HUES48 (cell line): ENCODE measurements around the gene MAPKAP1.

Source experiments
- H3K27ac ChIP-seq: one replicate; pipeline ENCODE4 v1.7.0; 2013; ENCODE audit warnings: low read depth, low read length, inconsistent platforms
- H3K27me3 ChIP-seq: 2 replicates; pipeline ENCODE4 v1.6.1; 2013; ENCODE audit warnings: mild to moderate bottlenecking, low read length; ENCODE audit not compliant: control insufficient read depth, insufficient read depth
- H3K36me3 ChIP-seq: 2 replicates; pipeline ENCODE4 v1.6.1; 2013; ENCODE audit warnings: low read length; ENCODE audit not compliant: control insufficient read depth, insufficient read depth
- H3K4me1 ChIP-seq: 2 replicates; pipeline ENCODE4 v1.6.1; 2013; ENCODE audit warnings: mild to moderate bottlenecking, low read length; ENCODE audit not compliant: control insufficient read depth, insufficient read depth
- H3K4me3 ChIP-seq: 2 replicates; pipeline ENCODE4 v1.5.1; 2013; ENCODE audit warnings: mild to moderate bottlenecking, low read depth, low read length
- H3K9ac ChIP-seq: 2 replicates; pipeline ENCODE4 v1.6.1; 2013; ENCODE audit warnings: mild to moderate bottlenecking, low read depth, low read length, moderate library complexity
- H3K9me3 ChIP-seq: 2 replicates; pipeline ENCODE4 v1.6.1; 2013; ENCODE audit warnings: low read length; ENCODE audit not compliant: control insufficient read depth, insufficient read depth

Gene MAPKAP1

DNA sequence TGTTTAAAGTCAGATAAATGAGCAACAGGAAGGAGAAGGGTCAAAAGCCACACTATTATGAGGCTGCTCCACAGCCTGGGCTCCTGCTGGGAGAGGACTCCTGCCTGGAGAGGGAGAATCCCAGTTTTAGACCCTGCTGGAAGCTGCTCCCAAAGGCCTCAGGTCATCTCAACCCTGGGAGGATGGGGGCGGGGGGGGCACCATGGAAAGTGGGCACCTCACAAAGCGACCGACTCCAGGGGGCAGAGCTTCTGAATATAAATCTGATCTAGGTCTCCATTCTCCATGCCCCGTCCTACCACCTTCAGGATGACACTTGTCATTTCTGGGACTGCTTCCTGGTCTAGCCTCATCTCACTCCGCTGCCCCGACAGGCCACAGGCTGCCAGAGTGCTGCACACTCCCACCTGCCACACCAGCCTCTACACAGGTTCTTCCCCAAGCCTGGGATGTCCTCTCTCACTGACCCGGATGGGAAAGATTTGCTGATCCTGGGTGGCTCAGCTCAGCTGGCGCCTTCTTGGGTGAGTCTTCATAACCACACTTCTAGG lies 262.0 kb downstream of the MAPKAP1 start:
- no peak overlapping the region for H3K9ac ChIP-seq
- H3K36me3 ChIP-seq, result 0 out of 2 replicates have a peak, but pooled peaks cover 13% of the 10 kb centered on the region
- H3K4me3 ChIP-seq, result no peak overlapping the region
- no peak overlapping the region for H3K27ac ChIP-seq
- no peaks in the 10 kb centered on the region for H3K4me1 ChIP-seq
- H3K27me3 ChIP-seq, result no peaks in the 10 kb centered on the region
- H3K9me3 ChIP-seq, result no peaks in the 10 kb centered on the region

DNA sequence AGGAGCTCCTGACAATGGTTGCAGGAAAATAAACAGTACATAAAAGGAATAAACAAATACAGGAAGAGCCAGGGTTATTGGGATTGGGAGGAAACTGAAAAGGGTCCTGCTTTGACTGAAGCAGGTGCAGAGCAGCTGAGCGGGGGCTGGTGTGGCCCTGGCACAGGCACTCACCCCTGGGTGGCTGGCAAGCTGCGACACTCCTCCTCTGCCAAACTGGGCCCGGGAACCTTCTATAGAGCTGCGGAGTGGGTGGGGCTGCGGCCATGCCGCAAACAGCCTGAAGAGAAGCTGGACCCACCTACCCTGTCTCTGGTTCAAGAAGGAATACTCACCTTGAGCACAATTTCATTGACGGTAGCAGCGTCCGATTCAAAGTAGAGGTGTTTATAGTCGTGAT lies 262.8 kb downstream of the MAPKAP1 start:
- H3K36me3 ChIP-seq, result 0 out of 2 replicates have a peak, but pooled peaks cover 17% of the 10 kb centered on the region
- H3K9ac ChIP-seq, result no peak overlapping the region
- H3K27me3 ChIP-seq, result no peaks in the 10 kb centered on the region
- no peak overlapping the region for H3K27ac ChIP-seq
- no peaks in the 10 kb centered on the region for H3K4me1 ChIP-seq
- no peaks in the 10 kb centered on the region for H3K9me3 ChIP-seq
- no peak overlapping the region for H3K4me3 ChIP-seq

- no peak overlapping the region for H3K9ac ChIP-seq
- H3K27me3 ChIP-seq, result no peaks in the 10 kb centered on the region
- H3K36me3 ChIP-seq, result 0 out of 2 replicates have a peak, but pooled peaks cover 17% of the 10 kb centered on the region
- no peak overlapping the region for H3K27ac ChIP-seq
- H3K4me3 ChIP-seq, result no peak overlapping the region
- no peaks in the 10 kb centered on the region for H3K4me1 ChIP-seq
- no peaks in the 10 kb centered on the region for H3K9me3 ChIP-seq
Measured at GRCh38 chr9:125443367-125443766, 263.6 kb downstream of the MAPKAP1 start.

DNA sequence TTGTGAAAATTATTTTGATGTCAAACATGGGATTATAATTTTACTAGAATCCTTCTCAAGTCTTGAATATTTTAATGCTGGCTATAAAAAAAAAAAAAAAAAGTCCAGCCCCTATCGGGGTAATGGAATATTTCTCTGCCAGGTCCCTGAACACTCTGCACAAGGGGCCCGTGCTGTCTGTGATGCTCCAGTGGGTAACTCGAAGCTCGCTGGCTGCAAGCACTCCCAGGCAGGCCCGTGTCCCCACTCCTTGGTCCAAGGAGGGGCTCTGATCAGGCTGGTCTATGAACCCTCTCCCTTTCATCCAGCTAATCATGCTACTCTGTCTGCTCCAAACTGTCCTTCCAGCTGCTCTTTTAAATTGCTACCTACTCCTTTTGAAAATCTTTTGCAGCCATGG lies 264.6 kb downstream of the MAPKAP1 start:
- H3K27me3 ChIP-seq, result no peaks in the 10 kb centered on the region
- H3K4me3 ChIP-seq, result no peak overlapping the region
- 0 out of 2 replicates have a peak, but pooled peaks cover 17% of the 10 kb centered on the region for H3K36me3 ChIP-seq
- no peaks in the 10 kb centered on the region for H3K9me3 ChIP-seq
- no peaks in the 10 kb centered on the region for H3K4me1 ChIP-seq
- no peak overlapping the region for H3K9ac ChIP-seq
- H3K27ac ChIP-seq, result no peak overlapping the region

GRCh38 chr9:125440411-125440810 lies 266.6 kb downstream of the MAPKAP1 start:
- H3K4me1 ChIP-seq, result no peaks in the 10 kb centered on the region
- H3K36me3 ChIP-seq, result 0 out of 2 replicates have a peak, but pooled peaks cover 17% of the 10 kb centered on the region
- no peak overlapping the region for H3K9ac ChIP-seq

GRCh38 chr9:125439434-125440272 lies 267.4 kb downstream of the MAPKAP1 start:
- Histone ChIP-seq H3K4me1 (no peaks in the 10 kb centered on the region), H3K9me3 (no peaks in the 10 kb centered on the region), H3K36me3 (0 out of 2 replicates have a peak, but pooled peaks cover 17% of the 10 kb centered on the region), H3K4me3 (no peak overlapping the region), H3K9ac (no peak overlapping the region), H3K27me3 (no peaks in the 10 kb centered on the region), H3K27ac (no peak overlapping the region)

More at GRCh38 chr9:125440411-125440810, 266.6 kb downstream of the MAPKAP1 start:
- H3K27ac ChIP-seq, result no peak overlapping the region
- H3K9me3 ChIP-seq, result no peaks in the 10 kb centered on the region
- H3K27me3 ChIP-seq, result no peaks in the 10 kb centered on the region
- no peak overlapping the region for H3K4me3 ChIP-seq

DNA sequence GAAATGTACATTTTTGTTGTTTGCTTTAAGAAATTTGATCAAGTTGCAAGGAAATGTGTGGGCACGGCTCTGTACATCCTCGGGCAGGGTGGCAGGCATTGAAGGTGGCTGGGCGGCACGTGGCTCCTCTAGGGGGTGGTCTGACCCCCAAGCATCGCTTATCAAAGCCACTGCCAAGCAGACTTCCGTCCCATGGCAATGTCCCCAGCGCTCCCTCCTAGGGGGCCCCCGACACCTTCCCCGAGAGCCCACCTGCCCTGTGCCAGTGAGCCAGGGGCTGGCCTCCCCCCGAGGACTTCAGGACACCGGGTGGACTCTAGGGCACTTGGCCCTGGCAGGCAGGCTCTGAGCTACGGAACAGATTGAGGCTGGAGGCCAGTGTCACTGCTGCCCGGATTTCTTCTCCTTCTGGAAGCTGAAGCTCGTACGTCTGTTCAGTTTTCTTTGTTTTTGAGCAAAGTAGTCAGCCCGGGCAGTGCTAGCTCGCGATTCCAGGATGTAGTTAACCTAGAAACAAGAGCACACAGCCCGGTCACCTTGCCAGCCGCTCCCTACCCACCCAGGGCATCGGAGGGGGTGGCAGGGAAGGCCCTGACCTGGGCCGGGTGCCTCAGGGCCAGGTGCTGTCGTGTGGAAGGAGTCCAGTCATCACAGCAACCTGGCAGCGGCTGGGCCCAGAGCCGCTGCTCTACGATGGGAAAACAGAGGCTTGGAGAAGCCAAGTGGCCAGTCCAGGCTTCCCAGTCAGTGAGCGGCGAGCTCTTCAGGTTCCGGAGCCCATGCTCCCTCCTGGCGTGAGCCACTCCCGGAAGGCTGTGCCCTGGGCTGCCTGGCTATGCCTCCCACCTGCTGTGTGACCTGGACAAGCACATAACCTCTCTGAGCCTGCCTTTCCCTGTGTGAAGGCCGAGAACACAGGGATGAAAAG lies 268.2 kb downstream of the MAPKAP1 start:
- H3K9me3 ChIP-seq, result no peaks in the 10 kb centered on the region
- no peak overlapping the region for H3K27ac ChIP-seq
- H3K4me3 ChIP-seq, result no peak overlapping the region
- 0 out of 2 replicates have a peak, but pooled peaks cover 15% of the 10 kb centered on the region for H3K36me3 ChIP-seq
- no peaks in the 10 kb centered on the region for H3K27me3 ChIP-seq
- H3K9ac ChIP-seq, result no peak overlapping the region
- no peaks in the 10 kb centered on the region for H3K4me1 ChIP-seq

DNA sequence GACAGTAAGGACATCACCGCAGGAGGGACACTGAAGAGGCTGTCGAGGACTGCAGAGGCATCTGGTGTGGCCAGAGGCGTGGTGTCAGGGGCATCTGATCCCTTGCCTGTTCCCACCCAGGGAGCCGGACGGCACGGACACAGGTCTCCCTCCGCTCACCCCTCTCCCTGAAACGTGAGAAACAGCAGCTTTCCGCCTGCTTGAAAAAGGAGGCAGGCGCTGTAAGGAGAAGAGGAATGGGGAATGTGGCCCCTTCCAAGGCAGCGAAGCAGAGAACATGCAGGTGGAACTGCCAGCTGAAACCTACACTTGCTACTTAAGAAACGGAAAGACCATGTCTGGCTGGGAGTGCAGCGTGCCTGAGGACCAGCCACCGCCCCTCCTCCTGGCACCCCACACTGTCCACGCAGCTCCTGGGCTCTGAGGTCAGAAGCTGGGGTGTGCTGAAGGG lies 269.2 kb downstream of the MAPKAP1 start:
- H3K4me1 ChIP-seq, result no peaks in the 10 kb centered on the region
- no peak overlapping the region for H3K9ac ChIP-seq
- no peaks in the 10 kb centered on the region for H3K9me3 ChIP-seq
- no peak overlapping the region for H3K4me3 ChIP-seq
- no peak overlapping the region for H3K27ac ChIP-seq
- 0 out of 2 replicates have a peak, but pooled peaks cover 8% of the 10 kb centered on the region for H3K36me3 ChIP-seq
- no peaks in the 10 kb centered on the region for H3K27me3 ChIP-seq

DNA sequence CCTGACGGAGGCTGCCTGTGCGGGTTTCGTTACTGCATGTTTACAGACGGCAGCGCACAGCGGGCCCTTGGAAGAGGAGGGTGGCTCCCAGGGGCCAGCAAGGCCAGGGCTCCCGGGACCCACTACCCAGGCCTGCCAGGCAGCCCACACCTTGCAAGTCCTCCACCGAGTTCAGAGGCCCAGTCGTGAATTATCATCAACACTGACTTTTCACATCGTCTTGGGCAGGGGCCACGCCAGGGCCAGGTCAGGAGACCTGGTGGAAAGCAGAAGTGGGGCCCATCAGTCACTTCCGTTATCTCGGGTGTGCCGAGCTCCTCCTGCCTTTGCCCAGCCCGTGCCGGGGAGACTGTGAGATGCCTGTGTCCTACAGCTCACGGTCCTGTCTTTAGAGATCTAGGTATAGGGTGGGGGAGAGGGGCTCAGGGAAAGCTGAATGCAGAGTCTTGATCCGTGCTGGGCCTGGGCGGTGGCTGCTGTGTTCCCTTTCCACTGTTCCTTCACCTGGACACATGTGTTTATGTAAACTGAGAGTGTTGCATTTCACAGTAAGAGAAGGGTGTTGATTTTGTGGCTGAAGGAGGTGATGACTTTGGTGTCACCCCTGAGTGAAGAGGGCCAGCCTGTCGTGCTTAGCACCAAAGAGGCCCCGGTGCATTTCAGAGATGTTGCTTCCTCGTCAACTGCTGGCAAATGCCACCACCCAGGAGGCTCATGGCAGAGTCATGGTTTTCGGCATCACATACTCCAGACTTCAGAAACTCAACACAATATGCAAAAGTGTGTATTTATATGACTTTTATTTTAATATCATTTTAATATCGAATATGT lies 270.2 kb downstream of the MAPKAP1 start:
- H3K4me3 ChIP-seq, result no peak overlapping the region
- H3K9me3 ChIP-seq, result no peaks in the 10 kb centered on the region
- H3K27ac ChIP-seq, result no peak overlapping the region
- no peak overlapping the region for H3K9ac ChIP-seq
- H3K36me3 ChIP-seq, result 0 out of 2 replicates have a peak, but pooled peaks cover 7% of the 10 kb centered on the region
- no peaks in the 10 kb centered on the region for H3K4me1 ChIP-seq
- H3K27me3 ChIP-seq, result no peaks in the 10 kb centered on the region
